ENCODE data around the gene FAM98A.

The FAM98A gene

GRCh38 chr2:33579227-33579626 lies 19.9 kb downstream of the FAM98A start:
- TF ChIP-seq POLR2AphosphoS5 (IDR thresholded peaks at IDR 0.05; ENCODE audit: low read depth, low read length) = no peak
- no peak for TF ChIP-seq FOXP2 (optimal IDR thresholded peaks at IDR 0.05; ENCODE audit: borderline replicate concordance, extremely low read depth, extremely low read length, insufficient read depth)
- TF ChIP-seq REST (IDR thresholded peaks at IDR 0.05; ENCODE audit: insufficient read depth in 1 of 2, low read depth in 2 of 2, low read length in 2 of 2) = no peak
- TF ChIP-seq SIN3A (IDR thresholded peaks at IDR 0.05; ENCODE audit: borderline replicate concordance, insufficient read depth, low read length) = no peak
- TF ChIP-seq TAF1 (IDR thresholded peaks at IDR 0.05; ENCODE audit: borderline replicate concordance, insufficient read depth, low read length) = no peak

- no peak for TF ChIP-seq REST (IDR thresholded peaks at IDR 0.05; ENCODE audit: insufficient read depth in 1 of 2, low read depth in 2 of 2, low read length in 2 of 2)
- TF ChIP-seq TAF1 (IDR thresholded peaks at IDR 0.05; ENCODE audit: borderline replicate concordance, insufficient read depth, low read length) = no peak
- TF ChIP-seq FOXP2 (optimal IDR thresholded peaks at IDR 0.05; ENCODE audit: borderline replicate concordance, extremely low read depth, extremely low read length, insufficient read depth) = no peak
- no peak for TF ChIP-seq SIN3A (IDR thresholded peaks at IDR 0.05; ENCODE audit: borderline replicate concordance, insufficient read depth, low read length)
- TF ChIP-seq POLR2AphosphoS5 (IDR thresholded peaks at IDR 0.05; ENCODE audit: low read depth, low read length) = no peak
These were observed 21.4 kb downstream of the FAM98A start for GRCh38 chr2:33577668-33578067.

GRCh38 chr2:33577084-33577483 lies 22.0 kb downstream of the FAM98A start:
- TF ChIP-seq FOXP2 (optimal IDR thresholded peaks at IDR 0.05; ENCODE audit: borderline replicate concordance, extremely low read depth, extremely low read length, insufficient read depth) = no peak
- TF ChIP-seq SIN3A (IDR thresholded peaks at IDR 0.05; ENCODE audit: borderline replicate concordance, insufficient read depth, low read length) = no peak
- no peak for TF ChIP-seq REST (IDR thresholded peaks at IDR 0.05; ENCODE audit: insufficient read depth in 1 of 2, low read depth in 2 of 2, low read length in 2 of 2)
- no peak for TF ChIP-seq POLR2AphosphoS5 (IDR thresholded peaks at IDR 0.05; ENCODE audit: low read depth, low read length)
- no peak for TF ChIP-seq TAF1 (IDR thresholded peaks at IDR 0.05; ENCODE audit: borderline replicate concordance, insufficient read depth, low read length)

GRCh38 chr2:33573657-33574056 lies 25.4 kb downstream of the FAM98A start:
- TF ChIP-seq FOXP2 (optimal IDR thresholded peaks at IDR 0.05; ENCODE audit: borderline replicate concordance, extremely low read depth, extremely low read length, insufficient read depth) = no peak
- no peak for TF ChIP-seq REST (IDR thresholded peaks at IDR 0.05; ENCODE audit: insufficient read depth in 1 of 2, low read depth in 2 of 2, low read length in 2 of 2)
- TF ChIP-seq TAF1 (IDR thresholded peaks at IDR 0.05; ENCODE audit: borderline replicate concordance, insufficient read depth, low read length) = no peak
- TF ChIP-seq SIN3A (IDR thresholded peaks at IDR 0.05; ENCODE audit: borderline replicate concordance, insufficient read depth, low read length) = no peak
- no peak for TF ChIP-seq POLR2AphosphoS5 (IDR thresholded peaks at IDR 0.05; ENCODE audit: low read depth, low read length)

- no peak for TF ChIP-seq REST (IDR thresholded peaks at IDR 0.05; ENCODE audit: insufficient read depth in 1 of 2, low read depth in 2 of 2, low read length in 2 of 2)
These were observed 28.4 kb downstream of the FAM98A start for GRCh38 chr2:33570681-33571080.
